GM19468 (cell line): Measurements from ENCODE around the gene PODNL1.
A peak's percentile ranks its signal among the peaks of the same experiment; 100 is the strongest.

Source experiments
- ATAC-seq: cut with Tn5 transposase; IDR thresholded peaks from one replicate; pipeline ENCODE4 v1.9.1; 2021; ENCODE audit warnings: mild to moderate bottlenecking, moderate library complexity, moderate number of reproducible peaks; ENCODE audit not compliant: unreplicated experiment; ENCODE audit errors: extremely low read depth

The PODNL1 gene, protein sequence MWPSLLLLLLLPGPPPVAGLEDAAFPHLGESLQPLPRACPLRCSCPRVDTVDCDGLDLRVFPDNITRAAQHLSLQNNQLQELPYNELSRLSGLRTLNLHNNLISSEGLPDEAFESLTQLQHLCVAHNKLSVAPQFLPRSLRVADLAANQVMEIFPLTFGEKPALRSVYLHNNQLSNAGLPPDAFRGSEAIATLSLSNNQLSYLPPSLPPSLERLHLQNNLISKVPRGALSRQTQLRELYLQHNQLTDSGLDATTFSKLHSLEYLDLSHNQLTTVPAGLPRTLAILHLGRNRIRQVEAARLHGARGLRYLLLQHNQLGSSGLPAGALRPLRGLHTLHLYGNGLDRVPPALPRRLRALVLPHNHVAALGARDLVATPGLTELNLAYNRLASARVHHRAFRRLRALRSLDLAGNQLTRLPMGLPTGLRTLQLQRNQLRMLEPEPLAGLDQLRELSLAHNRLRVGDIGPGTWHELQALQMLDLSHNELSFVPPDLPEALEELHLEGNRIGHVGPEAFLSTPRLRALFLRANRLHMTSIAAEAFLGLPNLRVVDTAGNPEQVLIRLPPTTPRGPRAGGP

DNA sequence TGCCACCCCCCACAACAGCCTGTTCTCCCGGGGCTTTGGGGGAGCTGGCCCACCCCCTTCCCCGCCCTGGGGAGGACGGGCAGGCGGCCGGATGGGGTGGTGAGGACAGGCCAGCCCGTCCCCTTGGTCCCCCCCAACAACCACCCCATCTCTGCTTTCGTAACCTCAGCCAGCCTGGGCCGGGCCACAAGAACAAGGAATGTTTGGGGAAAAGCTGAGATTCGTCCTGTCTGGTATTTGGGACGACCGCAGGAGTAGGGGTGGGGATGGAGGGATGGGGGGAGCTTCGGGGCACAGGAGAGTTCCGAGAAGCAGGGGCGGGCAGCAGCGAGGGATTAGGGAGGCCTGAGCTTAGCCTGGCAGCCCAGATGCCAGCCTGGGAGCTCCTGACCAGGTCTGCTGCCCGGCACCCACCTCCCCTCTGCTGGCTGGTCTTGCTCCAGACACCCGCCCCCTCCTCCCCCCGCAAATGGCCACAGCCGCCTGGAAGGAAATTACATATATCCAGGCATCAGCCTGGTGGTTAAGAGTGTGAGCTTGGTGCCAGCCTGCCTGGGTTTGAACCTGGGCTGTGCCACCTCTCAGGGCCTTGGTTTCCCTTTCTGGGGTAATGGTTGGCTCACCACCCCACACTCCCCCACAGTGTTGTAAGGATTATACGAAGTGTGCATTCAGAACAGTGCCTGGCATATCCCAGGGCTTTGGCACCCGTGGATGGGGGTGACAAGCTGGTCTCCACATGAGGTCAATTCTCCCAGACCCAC lies at the start of gene PODNL1:
Gene PODNL1 (minus strand): TSS at position 117 of the 764 bp plus-strand sequence. CDS start 236 bp downstream, outside the sequence.
- no peak for ATAC-seq

DNA sequence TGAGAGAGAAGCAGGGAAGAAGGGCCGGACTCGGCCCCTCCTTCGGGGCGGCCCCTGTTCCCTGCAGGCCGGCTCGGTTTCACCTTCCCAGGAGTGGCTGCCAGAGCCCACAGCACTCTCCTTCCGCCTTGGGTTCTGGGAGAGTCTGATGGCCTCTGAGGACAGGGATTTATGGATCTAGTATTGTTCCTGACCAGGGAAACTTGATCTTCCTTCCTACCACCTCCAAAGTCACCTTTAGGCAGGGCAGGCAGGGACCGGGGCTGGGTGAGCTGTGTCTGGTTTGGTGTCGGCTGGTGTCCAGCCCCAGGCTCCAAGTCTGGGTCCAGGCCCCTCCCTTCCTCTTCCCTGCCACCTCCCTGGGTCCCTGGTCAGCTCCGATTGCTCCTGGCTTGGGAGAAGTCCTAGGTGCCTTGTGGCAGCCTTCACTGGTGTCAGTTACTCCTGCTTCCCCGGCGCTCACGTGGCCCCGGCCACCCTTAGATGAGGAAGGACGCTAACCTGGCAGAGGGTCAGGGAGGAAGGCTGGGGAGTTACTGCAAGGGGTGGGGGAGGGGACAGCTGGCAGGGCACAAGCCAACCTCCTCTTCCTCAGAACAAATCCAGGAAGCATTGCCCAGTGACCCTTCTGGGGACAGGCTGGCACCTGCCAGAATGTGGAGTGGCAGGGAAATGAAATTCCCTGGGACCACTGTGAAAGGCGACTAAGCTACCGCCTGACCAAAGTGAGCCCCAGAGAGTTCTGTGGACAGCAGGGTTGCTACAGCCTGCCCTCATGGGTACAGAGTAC lies 49.1 kb upstream of the PODNL1 start:
- ATAC-seq: no peak

DNA sequence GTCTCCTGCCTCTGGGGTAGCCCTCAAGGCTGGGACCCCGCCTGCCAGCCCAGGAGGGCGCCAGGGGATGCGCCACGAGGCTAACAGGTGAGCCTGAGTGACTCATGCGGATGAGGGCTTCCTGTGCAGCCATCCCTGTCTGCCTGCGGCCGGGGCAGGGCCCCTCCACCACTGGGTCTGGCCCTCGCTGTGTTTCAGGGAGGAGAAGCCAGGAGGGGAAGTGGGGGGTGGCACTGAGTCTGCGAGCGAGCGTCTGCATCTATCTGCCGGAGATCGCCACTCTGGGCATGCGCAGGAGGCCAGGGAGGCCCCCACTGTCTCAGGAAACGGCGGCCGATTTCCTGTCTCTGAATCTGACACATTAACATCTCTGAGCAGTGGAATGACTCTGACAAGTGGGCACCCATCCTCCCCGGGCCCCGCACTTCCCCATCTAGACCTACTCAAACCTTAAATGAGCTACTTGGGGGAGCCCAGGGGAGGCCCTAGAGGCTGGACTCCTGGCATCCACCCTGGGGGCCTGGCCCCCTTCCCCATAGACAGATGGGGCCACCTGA lies 48.2 kb upstream of the PODNL1 start:
- peak; percentile 69 for ATAC-seq

DNA sequence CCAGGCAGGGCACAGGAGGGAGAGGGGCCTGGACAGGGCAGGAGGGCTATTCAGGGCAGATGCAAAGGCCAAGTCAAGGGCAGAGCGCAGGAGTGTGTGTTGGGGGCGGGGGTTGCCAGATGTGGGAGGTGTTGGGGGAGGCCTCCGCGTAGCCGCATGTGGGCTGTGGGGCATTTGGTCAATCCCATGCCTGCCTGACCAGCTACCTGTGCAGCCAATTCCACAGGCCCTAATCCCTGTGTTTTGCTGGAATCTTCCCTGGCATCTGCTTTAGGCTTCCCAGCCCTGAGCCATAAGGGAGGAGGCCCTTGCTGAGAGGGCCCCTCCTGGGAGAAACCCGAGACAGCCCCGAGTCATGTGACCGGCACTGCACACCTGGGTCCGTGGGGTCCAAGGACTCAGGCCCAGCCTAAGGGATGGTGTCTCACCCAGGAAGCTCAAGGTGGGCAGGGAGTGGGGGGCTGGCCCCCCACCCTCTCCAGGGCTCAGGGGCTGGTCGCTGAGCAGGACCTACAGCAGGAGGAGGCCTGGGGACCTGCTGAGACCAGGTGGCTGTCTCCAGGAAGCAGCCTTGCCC lies 47.6 kb upstream of the PODNL1 start:
- ATAC-seq: no peak

DNA sequence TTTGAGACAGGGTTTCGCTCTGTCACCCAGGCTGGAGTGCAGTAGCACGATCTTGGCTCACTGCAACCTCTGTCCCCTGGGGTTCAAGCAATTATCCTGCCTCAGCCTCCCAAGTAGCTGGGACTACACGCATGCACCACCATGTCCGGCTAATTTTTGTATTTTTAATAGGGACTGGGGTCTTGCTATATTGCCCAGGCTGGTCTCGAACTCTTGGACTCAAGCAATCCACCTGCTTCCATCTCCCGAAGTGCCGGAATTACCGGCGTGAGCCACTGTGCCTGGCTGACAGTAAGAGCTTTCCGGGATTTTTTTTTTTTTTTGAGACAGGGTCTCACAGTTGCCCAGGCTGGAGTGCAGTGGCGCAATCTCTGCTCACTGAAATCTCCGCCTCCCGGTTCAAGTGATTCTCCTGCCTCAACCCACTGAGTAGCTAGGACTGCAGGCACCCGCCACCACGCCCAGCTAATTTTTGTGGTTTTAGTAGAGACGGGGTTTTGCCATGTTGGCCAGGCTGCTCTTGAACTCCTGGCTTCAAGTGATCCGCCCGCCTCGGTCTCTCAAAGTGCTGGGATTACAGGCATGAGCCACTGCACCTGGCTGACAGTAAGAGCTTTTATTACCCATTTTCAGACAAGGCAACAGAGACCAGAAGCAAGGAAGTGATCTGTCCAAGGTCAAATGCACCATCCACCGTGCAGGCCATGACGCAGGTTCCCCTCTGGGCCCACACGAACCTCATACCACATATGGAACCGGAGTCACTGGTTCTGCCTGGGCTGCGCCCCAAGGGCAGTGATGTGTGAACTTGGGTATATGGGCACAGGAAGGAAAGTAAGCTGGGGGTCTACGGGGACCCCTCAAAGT lies 46.9 kb upstream of the PODNL1 start:
- ATAC-seq: no peak

DNA sequence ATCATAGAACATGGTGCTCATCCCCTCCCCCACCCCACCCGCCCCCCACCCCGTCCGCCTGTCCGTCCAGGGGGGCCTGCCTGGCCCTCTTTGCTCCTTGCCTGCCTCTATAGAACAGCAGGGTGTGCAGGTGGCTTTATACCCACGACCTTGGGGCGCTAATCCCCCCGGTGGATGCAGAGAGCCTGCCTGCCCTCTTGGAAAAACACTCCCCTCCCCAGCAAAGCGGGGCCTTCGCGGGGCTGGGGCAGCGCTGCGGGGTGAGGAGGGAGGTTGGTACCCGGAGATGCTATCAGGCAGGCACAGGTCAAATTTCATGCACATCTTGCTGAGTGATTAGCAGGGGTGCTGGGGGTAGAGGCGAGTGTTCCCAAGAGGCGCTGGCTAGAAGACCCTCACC lies 46.0 kb upstream of the PODNL1 start:
- no peak for ATAC-seq

DNA sequence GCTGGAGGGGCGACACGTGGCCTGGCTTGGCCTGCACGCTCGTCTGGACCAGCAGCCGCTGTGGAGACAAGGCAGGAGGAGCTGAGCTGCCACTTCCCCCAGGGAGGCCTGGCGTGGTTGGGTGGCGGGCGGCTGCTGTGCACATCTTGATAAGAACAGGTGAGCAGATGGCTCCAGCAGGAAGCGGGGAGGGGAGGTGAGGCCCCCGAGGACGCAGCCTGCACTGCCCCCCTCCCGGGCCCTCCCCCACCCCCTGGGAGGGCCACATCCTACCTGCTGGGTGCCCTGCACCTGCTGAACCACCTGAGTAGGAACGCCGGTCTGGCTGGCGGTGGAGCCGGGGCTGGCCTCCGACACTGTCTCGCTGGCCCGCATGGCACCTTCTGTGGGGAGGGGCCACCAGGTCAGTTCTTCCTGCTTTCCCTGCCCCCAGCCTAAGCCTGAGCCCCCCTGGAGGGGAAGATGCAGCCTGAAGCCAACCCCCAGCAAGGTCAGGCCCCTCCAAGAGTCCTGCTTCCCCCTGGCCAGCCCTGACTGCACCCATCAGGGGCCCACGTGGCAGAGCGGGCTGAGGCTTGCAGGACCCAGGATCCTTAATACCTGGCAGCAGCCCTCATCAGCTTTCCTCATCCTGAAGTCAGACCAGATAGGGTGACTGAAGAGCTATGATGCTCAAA lies 45.1 kb upstream of the PODNL1 start:
- no peak for ATAC-seq

DNA sequence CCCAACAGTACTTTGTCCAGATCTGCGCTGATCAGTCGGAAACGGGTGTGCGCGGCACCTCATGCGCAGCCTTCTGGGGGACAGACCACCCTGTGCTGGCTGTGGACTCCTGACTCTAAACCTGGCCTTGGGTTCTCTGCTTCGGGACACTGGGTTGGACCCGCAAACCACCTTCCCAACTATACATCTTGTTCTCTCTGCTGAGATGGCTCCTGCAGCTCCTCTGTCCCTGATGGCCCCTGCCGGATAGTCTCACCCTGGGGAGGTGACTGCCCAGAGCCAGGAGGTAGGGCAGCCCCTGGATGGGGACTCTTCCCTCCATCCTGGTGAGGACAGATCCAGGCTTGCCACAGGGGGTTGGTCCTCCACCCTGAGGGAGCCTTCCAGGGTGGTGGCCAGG lies 44.6 kb upstream of the PODNL1 start:
- no peak for ATAC-seq

DNA sequence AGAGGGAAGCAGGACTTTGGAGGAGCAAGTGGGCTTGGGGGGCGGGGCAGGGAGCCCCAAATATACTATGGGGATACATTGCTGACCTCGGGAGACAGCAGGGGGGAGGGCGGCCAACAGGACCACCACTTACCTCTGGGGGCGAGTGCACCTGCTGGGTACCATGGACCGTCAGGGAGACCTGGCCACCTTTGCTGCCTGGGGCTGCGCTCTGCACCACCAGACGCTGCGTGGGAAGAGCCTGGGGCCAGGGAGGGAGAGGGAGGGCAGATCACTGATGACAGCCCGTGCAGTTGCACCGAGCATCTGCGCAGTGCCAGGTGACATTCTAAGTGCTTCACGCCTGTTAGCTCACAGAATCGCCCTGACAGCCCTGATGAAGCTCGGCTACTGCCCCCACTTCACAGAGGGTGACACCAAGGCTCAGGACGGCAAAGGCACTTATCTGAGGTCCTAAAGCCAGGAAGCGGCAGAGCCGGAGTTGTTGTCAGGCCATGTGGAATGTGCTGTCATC lies 43.8 kb upstream of the PODNL1 start:
- no peak for ATAC-seq

DNA sequence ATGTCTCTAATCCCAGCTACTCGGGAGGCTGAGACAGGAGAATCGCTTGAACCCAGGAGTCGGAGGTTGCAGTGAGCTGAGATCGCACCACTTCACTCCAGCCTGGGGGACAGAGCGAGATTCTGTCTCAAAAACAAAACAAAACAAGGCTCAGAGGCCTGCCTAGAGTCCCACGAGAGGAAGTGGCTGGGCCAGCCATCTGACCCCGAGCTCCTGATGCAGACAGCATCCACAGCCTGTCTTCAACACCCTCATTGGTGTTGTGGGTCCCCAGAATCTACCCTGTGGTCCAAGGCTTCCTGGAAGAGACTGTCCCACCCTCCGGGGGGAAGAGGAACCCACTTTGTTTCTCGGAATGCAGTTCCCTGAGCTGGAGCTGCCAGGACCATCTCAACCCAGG lies 43.2 kb upstream of the PODNL1 start:
- ATAC-seq: no peak

DNA sequence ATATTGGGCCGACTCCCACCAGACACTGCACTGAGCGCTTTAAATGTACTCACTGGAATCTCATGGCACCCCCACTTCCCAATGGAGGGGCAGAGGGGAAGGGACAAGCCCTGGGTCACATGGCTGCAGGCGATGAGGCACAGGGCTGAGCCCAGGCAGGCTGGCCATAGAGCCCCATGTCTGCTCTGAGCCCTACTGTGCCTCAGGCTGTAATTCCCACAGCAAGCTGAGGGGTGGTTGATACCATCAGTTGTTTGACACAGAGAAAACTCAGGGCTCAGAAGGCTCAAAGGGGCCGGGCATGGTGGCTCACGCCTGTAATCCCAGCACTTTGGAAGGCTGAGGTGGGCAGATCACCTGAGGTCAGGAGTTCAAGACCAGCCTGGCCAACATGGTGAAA lies 42.8 kb upstream of the PODNL1 start:
- no peak for ATAC-seq

DNA sequence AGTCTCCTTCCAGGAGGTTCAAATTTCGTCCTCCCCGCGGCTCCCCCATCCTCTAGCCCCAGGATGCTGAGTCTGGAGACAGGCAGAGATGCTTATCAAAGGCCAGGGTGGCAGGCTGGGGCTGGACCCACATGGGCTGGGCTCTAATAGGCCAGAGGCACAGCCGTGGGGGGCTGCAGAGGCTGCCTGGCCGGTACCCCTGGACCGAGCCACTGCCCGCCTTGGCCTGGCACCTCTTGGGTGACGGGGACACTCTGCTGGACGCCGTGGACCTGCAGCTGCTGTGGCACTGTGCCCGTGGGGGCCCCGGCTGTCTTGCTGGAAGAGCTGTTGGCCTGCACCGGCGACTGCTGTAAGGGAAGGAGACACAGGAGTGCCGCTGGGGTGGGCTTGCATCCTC lies 42.1 kb upstream of the PODNL1 start:
- ATAC-seq: no peak

DNA sequence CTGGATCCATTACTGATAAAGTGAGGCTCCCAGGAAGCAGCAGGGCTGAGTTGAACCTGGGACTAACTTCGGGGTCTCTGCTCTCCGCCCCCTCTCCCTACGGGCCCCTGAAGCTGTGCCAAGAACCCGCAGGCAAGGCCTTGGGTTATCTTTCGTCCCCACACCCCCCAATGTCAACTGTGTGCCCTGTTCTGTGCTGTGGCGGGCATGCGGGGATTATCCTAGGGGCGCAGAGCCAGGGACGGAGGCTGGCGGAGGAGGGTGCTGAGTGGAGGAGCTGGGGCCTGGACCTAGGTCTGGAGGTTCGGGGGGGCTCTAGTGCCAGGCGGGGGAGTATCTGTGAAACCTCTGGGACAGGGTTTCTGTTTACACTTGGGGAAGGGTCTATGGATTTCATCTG lies 41.5 kb upstream of the PODNL1 start:
- ATAC-seq: no peak

DNA sequence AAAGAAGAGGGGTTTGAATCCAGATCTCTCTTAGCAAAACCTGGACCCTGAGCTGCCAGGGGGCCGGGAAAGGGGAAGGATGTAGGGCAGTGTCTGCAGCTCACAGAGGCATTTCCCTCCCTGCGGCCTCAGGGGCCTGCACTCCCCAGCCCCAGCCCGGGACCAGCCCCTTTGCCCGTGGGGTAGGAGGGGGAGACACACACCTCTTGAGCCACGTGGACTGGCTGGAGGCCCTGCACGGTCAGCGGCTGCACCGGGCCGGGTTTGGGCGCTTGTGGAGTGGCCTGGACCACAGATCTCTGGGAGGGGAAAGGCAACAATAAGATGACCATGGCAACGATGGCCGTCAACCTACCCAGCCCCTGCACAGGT lies 41.0 kb upstream of the PODNL1 start:
- ATAC-seq: no peak

DNA sequence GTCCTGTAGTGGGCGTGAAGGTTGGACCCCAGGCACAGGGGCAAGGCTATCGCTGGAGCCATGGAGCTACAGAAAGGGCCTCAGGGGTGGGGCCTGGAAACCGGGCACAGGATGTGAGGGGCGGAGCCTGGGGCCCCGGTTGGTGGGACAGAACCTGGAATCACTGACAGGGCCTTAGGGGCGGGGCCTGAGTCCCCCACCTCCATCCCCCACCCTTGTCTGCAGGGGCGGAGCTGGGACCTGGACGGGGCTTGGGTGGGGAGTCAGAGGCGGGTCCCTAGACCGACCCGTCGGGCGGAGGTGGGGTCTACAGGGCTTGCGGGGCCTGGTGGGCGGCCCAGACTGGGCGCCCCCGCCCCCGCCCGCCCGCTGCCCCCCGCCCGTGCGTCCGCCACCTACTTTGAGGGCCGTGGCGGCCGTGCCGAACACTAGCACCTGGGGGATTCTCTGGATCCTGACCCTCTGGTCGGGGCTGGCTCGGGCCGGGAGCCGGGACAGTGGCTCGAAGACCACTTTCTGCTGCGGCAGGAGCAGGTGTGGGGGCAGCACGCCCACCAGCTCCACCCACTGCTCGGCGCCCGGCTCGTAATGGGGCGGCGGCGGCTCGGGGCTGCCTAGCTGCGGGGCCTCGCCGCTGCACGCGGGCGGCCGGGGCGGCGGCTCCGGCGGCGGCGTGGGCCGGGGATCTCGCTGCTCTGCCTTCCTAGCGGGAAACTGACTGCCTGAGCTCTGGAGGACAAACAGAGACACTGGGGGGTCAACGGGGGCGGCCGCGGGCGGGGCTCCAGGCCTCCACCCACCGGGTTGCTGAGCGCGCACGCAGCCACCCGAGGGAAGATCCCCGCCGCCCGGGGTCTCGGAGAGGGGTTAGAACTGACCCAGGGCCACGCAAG lies 40.4 kb upstream of the PODNL1 start:
- ATAC-seq: no peak

DNA sequence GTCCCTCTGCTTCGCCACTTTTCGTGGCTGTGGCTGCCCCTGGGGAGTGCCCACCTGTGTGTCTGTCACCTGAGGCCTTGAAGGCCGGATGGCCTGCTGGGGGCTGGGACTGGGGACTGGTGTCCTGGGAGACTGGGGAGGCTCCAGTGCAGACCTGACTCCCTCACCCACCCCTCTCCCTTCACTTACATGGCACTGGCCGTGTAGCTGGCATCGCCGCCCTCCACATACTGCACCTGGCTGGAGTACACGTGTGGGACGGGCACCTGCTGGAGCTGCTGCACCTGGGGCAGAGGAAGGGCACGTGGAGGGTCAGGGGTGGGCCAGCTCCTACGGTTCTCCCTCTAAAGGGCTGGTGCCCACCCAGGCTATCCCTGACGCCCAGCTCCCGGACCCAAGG lies 39.6 kb upstream of the PODNL1 start:
- ATAC-seq: no peak

DNA sequence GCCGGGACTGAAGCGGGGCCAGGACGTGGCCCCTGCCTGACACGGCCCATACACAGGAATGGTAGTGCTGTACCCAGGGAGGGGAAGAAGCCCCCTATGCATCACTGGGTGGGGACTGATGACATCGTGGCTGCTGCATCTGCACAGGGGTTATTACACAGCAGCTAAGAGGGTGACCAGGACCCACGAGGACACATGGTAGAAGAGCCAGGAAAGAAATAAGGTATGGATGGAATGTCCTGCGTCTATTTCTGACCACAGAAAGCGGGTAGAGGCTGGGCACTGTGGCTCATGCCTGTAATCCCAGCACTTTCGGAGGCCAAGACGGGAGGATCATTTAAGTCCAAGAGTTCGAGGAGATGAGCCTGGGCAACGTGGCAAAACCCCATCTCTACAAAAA lies 38.2 kb upstream of the PODNL1 start:
- no peak for ATAC-seq
